ENCODE measurements around the gene TLE3. TPM values are rescaled to one million over a fixed set of nuclear protein-coding genes. Genes with fewer than 3 reads are reported as not detected.
A peak's percentile ranks its signal among the peaks of the same experiment; 100 is the strongest.

Gene TLE3
- polyA plus RNA-seq, 1 of the 3 experiments (the other 2 are of a cell fraction): 14.7 TPM

DNA sequence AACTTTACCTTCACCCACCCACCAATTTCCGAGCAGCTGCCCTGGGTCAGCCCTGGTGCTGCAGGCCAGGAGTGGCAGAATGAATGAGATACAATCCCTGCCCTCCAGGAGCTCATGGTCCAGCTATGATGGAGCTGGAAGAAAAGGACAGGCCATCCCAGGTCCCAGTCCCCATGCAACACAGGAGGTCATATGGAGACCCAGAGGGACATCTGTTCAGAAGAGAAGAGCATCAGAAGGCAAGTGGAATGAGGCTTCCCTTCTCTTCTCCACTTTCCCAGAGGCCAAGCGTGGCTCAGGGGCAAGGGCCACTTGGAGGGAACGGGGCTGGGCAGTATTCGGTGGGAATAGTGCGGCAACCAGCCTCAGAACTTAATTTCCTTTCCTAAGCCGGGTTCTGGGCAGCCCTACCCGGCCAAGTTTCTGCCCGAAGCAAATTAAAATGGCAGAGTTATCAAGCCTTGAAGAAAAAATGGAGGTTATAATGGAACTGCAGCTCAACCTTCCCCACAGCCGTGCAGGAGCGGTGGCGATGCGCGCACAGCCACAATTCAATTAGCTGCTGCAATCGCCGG, 35.9 kb downstream of the TLE3 start:
- DNase-seq: no peak
- Histone ChIP-seq H3K4me3 (ENCODE audit: low read depth in 2 of 2, low read length in 1 of 2) (peak overlapping the region; percentile 19 to 25; a peak in 2 of 4 replicates), H3K79me2 (ENCODE audit: insufficient read depth) (no peaks in the 10 kb centered on the region), H4K20me1 (ENCODE audit: insufficient read depth) (peaks cover 32% of the 10 kb centered on the region), H3K9ac (no peak overlapping the region), H3K9me3 (no peaks in the 10 kb centered on the region), H3K4me2 (peak overlapping the region; percentile 83), H3K36me3 (replicated peaks in 1 of 2; ENCODE audit: control insufficient read depth in 1 of 2, insufficient read depth in 2 of 2, low read length in 1 of 2) (peaks cover 20 to 52% of the 10 kb centered on the region in 2 experiments), H3K27me3 (ENCODE audit: insufficient read depth) (no peaks in the 10 kb centered on the region), H3F3A (replicated peaks; ENCODE audit: insufficient read depth) (peaks cover 7% of the 10 kb centered on the region), H3K9me2 (no peaks in the 10 kb centered on the region), H3K4me1 (ENCODE audit: control insufficient read depth in 1 of 2, insufficient read depth in 2 of 2, low read depth in 1 of 2, low read length in 1 of 2) (peaks cover 13 to 65% of the 10 kb centered on the region in 2 experiments; a peak in 3 of 4 replicates), H3K27ac (ENCODE audit: low read depth in 2 of 2, low read length in 1 of 2) (peak overlapping the region; percentile 63 to 78; a peak in 3 of 4 replicates), H2AFZ (ENCODE audit: low read depth) (no peak overlapping the region)
- 54% methylated on average over 13 of the region's 15 CpGs for WGBS (ENCODE audit: low lambda C conversion rate)
- TF ChIP-seq, protein P1, sequence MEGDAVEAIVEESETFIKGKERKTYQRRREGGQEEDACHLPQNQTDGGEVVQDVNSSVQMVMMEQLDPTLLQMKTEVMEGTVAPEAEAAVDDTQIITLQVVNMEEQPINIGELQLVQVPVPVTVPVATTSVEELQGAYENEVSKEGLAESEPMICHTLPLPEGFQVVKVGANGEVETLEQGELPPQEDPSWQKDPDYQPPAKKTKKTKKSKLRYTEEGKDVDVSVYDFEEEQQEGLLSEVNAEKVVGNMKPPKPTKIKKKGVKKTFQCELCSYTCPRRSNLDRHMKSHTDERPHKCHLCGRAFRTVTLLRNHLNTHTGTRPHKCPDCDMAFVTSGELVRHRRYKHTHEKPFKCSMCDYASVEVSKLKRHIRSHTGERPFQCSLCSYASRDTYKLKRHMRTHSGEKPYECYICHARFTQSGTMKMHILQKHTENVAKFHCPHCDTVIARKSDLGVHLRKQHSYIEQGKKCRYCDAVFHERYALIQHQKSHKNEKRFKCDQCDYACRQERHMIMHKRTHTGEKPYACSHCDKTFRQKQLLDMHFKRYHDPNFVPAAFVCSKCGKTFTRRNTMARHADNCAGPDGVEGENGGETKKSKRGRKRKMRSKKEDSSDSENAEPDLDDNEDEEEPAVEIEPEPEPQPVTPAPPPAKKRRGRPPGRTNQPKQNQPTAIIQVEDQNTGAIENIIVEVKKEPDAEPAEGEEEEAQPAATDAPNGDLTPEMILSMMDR (IDR thresholded peaks at IDR 0.05): no peak
- TF ChIP-seq, protein P2, sequence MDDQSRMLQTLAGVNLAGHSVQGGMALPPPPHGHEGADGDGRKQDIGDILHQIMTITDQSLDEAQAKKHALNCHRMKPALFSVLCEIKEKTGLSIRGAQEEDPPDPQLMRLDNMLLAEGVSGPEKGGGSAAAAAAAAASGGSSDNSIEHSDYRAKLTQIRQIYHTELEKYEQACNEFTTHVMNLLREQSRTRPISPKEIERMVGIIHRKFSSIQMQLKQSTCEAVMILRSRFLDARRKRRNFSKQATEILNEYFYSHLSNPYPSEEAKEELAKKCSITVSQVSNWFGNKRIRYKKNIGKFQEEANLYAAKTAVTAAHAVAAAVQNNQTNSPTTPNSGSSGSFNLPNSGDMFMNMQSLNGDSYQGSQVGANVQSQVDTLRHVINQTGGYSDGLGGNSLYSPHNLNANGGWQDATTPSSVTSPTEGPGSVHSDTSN (IDR thresholded peaks at IDR 0.05): no peak
- TF ChIP-seq EP300 (IDR thresholded peaks at IDR 0.05; ENCODE audit: borderline replicate concordance in 1 of 2, low read depth in 1 of 2, low read length in 1 of 2) (0 out of 4 replicates have a peak, but pooled peaks of 1 of the 2 experiments have one; percentile 6), POLR2AphosphoS5 (IDR thresholded peaks at IDR 0.05; ENCODE audit: low read depth, low read length) (no peak), JUND (IDR thresholded peaks at IDR 0.05) (no peak), ELF1 (IDR thresholded peaks at IDR 0.05) (no peak)
- POLR2A ChIA-PET: interaction anchor here (2.0 to 2.9 kb wide), 2 partner anchors 34 to 37 kb away, joined by 4 to 14 read pairs; partner anchors contain the start of gene TLE3
- CTCF ChIA-PET: interaction anchor here (1.0 to 5.1 kb wide), 9 partner anchors 28 to 585 kb away, joined by 3 to 32 read pairs (median 4); partner anchors contain the start of gene TLE3

DNA sequence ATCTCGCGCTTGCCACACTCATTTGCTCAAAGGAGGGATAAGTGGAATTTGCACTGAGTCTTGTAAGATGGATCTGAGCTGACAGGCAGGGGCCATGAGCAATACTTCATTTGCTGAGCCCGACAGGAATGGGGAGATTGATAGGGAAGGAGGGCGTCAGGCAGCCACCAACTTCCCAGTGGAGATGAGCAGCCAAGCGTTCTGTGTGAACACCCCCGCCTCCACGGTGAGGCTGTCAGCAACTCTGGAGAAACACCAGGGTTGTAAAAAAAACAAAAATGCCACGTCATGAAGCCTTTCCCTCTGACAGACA, 36.8 kb downstream of the TLE3 start:
- Histone ChIP-seq H3F3A (replicated peaks; ENCODE audit: insufficient read depth) (peaks cover 7% of the 10 kb centered on the region), H3K79me2 (ENCODE audit: insufficient read depth) (no peaks in the 10 kb centered on the region), H3K4me3 (ENCODE audit: low read depth in 2 of 2, low read length in 1 of 2) (no peak overlapping the region), H3K9ac (no peak overlapping the region), H3K27ac (ENCODE audit: low read depth in 2 of 2, low read length in 1 of 2) (no peak overlapping the region), H4K20me1 (ENCODE audit: insufficient read depth) (peaks cover 32% of the 10 kb centered on the region), H2AFZ (ENCODE audit: low read depth) (no peak overlapping the region), H3K4me2 (no peak overlapping the region), H3K4me1 (ENCODE audit: control insufficient read depth in 1 of 2, insufficient read depth in 2 of 2, low read depth in 1 of 2, low read length in 1 of 2) (peaks cover 13 to 68% of the 10 kb centered on the region in 2 experiments; a peak in 3 of 4 replicates), H3K9me2 (no peaks in the 10 kb centered on the region), H3K36me3 (replicated peaks in 1 of 2; ENCODE audit: control insufficient read depth in 1 of 2, insufficient read depth in 2 of 2, low read length in 1 of 2) (peaks cover 20 to 45% of the 10 kb centered on the region in 2 experiments), H3K27me3 (ENCODE audit: insufficient read depth) (no peaks in the 10 kb centered on the region), H3K9me3 (no peaks in the 10 kb centered on the region)
- 97% methylated on average over 5 of the region's 8 CpGs for WGBS (ENCODE audit: low lambda C conversion rate)
- no peak for DNase-seq
- TF ChIP-seq NRF1 (IDR thresholded peaks at IDR 0.05; ENCODE audit: low read depth, low read length) (no peak), TEAD4 (IDR thresholded peaks at IDR 0.05; ENCODE audit: borderline replicate concordance, insufficient read depth) (no peak)
- TF ChIP-seq, protein P3, sequence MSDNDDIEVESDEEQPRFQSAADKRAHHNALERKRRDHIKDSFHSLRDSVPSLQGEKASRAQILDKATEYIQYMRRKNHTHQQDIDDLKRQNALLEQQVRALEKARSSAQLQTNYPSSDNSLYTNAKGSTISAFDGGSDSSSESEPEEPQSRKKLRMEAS (IDR thresholded peaks at IDR 0.05; ENCODE audit: low read depth): no peak
- CTCF ChIA-PET: interaction anchor here (0.7 to 5.1 kb wide), 8 partner anchors 27 to 584 kb away, joined by 3 to 32 read pairs (median 4); partner anchors contain the start of gene TLE3
- POLR2A ChIA-PET: interaction anchor here (2.0 kb wide), 1 partner anchor 35 kb away, joined by 4 read pairs; no protein-coding TSS in a partner anchor
